Measurements from ENCODE around the gene TLL2.

Gene TLL2

GRCh38 chr10:96460316-96460715 is 53.4 kb downstream of the TLL2 start:
- no peak for DNase-seq

DNA sequence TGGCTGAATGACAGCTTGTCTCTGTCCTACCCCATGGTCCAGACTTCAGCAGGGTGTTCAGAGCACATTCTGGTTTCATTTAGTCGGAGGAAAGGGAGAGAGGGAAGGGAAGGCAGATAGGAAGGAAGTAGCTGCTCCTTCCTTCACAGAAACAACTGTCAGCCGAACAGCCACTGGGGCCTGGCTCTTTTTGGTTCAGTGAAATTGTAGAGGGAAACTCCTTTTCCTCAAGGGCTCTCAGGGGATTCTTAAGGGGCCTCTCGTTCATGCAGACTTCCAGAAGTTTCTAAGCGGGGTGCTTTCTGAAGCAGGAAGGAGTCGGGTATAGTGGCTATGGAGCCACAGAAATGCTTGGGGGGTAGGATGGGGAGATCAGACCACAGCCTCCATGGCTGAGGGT is 56.4 kb downstream of the TLL2 start:
- DNase-seq = no peak

DNA sequence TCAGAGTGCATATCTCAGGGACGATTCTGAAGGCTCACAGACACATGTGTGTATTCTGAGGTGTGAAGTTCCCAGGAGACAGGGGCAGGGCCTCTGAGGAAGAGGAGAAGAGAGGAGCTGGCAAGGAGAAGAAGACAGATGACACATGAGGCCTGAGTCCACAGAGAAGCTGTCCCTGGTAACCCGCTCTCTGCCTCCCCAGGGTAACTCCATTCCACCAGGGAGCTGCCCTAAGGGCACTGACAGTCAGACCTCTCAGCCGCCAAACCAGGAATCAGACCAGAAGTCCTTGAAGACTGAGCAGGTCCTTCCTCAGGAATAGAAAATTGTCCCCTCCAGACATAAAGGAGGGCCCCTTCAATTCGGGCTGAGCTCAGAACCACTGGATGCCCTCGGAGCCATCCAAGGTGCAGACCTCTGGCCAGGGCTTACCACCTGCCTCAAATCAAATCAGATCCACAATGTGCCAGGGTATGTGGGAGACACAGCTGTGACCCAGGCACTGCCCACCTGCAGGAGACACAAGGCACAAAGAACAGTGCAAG is 57.4 kb downstream of the TLL2 start:
- no peak for DNase-seq

- DNase-seq = no peak
Observed at GRCh38 chr10:96453856-96454583, 59.7 kb downstream of the TLL2 start.

DNA sequence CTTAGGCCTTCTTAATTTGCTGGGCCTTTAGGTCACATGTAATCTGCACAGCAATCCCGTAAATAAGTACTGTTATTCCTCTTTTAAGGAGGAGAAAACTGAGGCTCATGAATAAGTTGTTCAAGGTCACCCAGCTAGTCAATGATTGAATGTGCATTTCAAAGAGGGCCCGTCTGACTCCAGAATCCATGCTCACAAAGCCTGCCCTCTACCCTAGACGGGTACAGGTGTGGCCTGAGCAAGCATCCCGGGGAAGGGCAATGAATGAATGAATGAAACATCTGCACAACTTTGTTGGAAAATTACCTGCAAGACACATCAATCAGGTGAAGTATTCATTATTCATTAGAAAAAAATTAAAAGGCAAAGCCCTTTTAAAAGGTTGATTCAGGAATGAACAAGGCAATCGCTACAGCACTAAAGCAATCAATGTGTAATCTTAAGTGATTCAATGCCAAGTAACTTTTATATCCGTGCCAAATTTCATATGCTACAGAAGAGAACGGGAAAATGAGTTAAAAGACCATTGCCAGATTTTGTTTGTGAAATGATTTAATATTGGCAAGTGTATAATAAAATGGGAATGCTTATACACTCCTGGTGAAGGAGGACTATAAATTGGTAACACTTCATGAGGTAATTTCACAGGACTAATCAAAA is 61.1 kb downstream of the TLL2 start:
- no peak for DNase-seq

DNA sequence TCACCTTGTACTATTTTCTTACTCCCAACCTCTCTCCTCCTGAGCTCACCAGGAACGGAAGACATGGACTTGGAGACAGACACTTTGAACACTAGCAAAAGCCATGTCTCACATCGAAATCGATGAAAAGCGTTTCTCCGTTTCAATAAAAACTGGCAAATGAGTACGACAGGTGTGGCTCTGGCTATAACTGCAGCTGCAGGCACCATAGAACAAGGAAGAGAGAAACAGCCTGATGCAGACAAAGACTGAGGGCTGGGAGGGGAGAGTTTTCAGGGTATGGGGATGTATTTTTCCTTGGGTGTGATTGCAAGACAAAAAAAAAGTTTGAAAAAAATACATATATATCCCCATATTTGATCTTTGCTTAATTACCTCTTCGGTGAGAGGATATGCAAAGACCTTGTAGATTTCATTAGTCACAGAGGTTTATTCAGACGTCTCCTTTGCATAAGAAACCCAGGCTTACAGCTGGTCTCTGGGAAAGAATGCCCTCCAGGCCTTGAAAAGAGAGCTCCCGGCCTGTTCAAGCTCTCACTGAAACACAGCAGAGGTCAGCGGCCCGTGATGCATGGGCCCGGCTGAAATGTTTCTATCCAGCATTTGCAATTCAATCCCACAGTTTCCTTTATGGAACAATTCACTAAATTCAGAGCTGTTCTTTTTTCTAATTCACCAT is 63.1 kb downstream of the TLL2 start:
- DNase-seq = no peak

DNA sequence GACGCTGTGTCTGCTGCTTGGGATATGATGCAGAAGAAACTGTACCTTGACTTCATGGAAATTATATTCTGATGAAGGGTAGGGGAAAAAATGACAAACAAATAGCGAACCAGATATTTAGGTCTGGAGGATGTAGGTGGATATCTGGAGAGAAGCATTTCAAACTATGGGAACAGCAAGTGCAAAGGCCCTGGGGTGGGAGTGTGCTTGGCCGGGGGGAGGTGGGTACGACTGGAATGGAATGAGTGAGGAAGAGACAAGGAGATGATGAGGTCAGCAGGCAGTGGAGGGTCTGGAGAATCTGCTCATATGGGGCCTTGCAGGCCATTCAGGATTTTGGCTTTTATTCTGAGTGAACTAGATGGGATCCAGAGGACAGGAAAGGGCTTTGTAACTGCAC is 65.2 kb downstream of the TLL2 start:
- no peak for DNase-seq

DNA sequence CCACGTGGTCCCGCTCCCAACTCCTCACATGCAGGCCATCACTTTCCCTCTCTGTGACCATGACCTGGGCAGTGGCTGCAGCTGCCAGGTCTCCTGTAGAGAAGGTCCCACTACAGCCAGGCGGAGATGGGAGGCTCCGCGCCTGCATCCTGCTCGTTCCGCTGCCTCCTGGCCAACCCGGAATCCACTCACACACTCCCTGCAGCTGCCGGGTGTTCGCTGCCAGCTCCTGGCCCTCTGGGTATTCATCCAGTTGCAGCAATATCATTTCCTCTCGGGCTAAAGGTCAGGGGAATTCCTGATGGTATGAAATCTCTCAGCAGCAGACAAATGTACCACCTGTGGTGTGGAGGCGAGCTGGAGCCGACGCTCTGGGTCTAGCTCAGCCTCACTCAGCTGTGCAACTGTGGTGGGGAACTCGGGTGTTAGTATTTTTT is 65.7 kb downstream of the TLL2 start:
- DNase-seq = no peak

DNA sequence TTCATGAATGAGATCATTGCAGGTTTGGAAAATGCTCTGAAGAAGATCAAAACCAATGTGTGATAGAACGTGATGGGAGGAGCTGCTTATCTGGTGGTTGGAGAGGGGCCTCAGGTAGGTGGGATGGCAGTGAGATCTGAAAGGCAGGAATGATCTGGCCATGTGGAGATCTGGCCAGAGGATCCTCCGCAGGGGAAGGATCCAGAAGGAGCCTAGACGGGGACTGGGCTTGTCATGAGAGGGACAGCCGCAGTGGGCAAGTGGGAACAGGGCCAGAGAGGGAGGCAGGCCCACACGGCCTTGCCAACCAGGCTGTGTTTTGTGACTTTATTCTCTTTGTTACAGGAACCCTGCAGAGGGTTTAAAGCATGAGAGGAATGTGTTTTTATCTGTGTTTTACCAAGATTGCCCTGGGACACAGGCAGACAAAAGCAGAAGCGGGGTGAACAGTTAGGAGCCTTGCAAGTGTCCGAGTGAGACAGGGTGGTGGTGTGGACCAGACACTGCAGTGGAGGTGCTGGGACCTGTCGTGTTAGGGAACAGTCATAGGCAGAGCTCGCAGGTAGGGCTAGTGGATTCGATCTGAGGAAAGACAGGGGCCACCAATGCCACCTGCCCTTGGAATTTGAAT is 66.6 kb downstream of the TLL2 start:
- no peak for DNase-seq

GRCh38 chr10:96441987-96442643 is 71.6 kb downstream of the TLL2 start:
- DNase-seq = no peak

DNA sequence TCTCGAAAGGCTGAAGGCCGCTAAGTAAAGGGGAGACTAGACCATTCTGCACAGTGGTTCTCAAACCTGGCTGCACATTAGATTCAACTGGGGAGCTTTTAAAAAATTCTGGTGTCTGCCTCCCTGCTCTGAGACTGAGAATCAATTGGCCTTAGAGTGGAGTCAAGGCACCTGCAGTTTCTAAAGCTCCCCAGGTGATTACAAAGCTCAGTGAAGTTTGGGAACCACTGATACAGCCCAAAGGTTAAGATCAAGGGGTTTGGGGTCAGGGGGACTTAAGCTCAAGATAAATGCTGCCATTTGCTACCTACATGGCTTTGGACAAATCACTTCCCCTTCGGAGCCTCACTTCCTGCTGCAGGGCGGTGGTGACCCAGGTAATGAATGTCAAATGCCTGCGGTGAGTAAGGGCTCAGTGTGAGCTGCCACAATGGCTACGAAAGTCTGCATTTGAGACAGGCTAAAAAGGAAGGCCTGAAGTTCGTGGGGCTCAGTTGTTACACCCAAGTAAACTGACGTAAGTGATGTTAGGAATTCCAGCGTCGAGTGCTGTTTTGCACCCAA is 72.3 kb downstream of the TLL2 start:
- DNase-seq = no peak

DNA sequence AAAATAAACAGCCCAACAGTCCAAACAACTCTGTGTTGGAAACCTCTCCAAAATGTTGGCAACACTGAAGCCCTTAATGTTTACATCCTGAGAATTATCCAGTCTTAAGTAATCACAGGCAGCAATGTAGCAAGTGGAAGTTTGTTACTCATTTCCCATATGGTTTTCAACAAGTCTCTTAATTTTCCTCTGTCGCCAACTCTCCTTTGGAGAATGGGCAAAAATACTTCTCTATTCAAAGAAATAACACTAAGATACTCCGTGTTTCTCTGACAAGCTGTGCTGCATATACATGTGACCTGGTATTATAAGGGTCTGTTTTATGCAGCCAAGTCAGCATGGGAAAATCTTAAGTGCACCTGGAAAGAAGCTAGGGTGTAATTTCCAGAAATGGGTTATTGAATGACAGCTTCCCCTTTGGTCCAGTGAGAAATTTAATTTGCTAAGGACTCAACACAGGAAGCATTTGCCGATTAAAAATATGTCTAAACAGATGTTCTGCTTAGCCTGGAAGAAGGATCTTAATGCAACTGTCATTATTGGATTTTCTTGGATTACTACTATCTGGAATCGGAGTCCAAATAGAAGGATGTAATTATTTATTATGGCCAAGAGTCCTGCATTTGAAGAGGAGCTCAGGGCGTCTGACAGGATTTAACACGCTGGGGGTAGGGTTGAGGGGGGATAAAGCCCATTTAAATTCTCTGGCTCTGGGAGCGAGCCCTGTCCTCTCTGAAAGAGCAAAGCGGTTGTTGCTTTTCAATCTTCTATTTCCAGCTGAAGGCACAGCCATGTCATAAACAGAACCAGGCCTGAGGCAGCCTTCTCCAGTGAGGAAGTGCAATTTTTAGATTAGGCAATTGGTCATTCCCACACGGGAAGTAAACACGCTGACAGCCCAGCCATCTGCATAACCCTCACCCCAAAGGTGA is 73.1 kb downstream of the TLL2 start:
- DNase-seq = no peak

GRCh38 chr10:96439725-96440124 is 74.0 kb downstream of the TLL2 start:
- no peak for DNase-seq

DNA sequence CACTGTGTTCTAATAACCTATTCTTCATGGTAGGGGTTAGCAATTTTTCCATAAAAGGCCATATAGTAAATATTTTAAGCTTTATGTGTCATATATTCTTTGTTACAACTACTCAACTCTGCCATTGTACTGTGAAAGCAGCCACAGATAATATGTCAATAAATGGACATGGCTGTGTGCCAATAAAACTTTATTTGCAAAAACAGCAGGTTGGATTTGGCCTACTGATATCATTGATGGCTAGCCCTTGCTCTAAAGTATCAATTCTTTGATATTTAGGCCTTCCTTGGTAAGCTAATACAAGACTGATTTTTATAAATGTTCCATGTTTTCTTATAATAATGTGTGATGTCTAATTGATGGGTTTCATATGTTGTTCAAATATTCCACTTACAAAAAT is 77.7 kb downstream of the TLL2 start:
- no peak for DNase-seq

GRCh38 chr10:96431211-96431970 is 82.3 kb downstream of the TLL2 start:
- no peak for DNase-seq

DNA sequence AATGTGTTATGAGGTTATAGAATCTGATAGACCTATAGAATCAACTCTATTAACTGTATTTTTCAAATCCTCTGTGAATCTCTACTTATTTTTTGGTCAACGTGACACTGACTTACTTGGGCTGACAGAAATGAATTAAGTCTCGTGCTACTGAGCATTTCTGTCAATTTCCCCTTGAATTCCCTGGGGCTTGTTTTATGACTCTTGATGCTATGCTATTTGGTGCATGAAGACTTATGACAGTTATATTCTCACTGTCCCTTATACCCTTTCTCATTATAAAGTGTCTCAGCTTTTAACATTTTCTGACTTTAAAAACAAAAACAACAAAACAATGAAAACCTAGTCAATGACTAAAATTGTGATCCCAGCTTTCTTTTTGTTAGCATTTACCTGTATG is 86.4 kb downstream of the TLL2 start:
- no peak for DNase-seq

- DNase-seq = no peak
Observed at GRCh38 chr10:96422525-96422924, 91.2 kb downstream of the TLL2 start.

DNA sequence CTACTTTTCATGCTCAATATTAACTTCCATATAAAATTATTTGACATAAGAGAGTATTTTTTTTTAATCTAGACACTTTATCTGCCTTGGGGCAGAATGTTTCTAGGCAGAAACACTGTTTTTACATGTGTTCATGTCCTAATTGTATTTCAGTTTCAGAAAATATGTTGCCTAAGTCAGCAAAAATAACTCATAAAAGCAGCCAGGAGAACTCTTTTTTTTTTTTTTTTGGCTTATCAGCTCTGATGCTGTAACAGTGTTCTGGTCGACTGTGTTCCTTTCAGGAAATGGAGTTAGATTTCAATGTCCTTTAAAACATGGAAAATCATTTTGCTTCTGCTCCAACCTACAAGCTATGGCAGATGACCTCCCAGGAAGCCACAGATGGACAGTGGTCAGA is 91.7 kb downstream of the TLL2 start:
- no peak for DNase-seq

DNA sequence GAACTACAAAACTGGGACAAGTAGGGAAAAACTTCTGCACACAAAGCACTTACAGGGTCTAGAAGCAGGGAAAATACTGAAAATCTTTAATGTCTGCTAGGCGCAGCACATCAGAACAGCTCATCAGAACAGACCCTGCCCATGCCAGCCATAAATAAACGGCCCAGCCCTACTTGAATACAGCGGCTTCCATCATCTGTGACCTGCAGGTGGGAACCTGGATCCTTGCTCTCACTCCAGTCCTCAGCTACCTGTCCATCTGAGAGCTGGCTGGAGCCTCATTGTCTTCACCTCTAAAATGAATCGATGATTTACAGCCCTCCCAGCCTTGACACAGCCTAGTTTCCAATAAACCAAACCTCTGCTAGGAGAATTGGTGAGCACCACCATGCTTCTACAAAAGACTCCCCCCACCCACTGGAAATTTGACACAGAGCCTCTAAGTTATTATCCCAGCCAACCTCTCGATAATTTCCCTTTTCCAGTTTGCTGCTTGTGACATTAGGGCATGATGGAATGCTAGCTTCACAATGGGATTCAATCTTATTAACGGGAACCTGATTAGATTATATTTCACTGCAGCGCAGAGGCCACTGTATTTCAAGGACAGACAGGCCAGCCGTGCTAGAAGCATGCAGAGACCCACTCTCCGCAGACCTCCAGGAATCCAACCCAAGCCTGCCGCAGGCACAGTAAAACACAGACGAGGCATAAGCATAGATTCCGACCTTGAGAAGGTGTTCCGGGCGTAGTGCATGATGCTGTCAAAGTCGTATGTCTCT is 93.3 kb downstream of the TLL2 start:
- no peak for DNase-seq

DNA sequence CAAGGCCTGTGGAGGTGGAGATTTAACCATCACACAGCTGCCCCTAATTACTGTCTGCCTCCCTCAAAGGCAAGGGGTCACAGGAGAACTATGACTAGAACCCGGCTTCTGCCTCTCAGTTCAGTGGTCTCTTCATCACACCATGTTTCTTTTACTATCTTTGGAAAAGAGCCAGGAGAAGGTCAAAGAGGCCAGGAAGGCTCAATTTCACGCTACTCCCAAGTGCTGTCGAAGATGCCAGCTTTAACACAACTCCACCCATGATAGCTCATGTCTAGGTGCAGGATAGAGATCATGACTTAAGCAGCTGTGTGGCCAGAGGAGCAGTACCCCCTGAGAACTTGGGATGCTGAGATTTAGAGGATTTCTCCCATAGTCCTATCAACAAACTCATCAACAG is 94.4 kb downstream of the TLL2 start:
- no peak for DNase-seq
